Measurements from ENCODE around the gene C1QTNF9B.

- TF ChIP-seq, protein P1, sequence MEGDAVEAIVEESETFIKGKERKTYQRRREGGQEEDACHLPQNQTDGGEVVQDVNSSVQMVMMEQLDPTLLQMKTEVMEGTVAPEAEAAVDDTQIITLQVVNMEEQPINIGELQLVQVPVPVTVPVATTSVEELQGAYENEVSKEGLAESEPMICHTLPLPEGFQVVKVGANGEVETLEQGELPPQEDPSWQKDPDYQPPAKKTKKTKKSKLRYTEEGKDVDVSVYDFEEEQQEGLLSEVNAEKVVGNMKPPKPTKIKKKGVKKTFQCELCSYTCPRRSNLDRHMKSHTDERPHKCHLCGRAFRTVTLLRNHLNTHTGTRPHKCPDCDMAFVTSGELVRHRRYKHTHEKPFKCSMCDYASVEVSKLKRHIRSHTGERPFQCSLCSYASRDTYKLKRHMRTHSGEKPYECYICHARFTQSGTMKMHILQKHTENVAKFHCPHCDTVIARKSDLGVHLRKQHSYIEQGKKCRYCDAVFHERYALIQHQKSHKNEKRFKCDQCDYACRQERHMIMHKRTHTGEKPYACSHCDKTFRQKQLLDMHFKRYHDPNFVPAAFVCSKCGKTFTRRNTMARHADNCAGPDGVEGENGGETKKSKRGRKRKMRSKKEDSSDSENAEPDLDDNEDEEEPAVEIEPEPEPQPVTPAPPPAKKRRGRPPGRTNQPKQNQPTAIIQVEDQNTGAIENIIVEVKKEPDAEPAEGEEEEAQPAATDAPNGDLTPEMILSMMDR (IDR thresholded peaks at IDR 0.05; ENCODE audit: insufficient read depth, low read length, poor library complexity, severe bottlenecking), result no peak
- TF ChIP-seq EZH2phosphoT487 (conservative IDR thresholded peaks at IDR 0.05; ENCODE audit: low read length), result no peak
Measured at GRCh38 chr13:23902975-23903905, 5.9 kb upstream of the C1QTNF9B start.
